HG03097 (cell line): ENCODE measurements around the gene CTXN1.
A peak's percentile ranks its signal among the peaks of the same experiment; 100 is the strongest.
"Not testable (repeated sequence)": the region's sequence is repeated elsewhere in the genome, so short reads cannot be mapped to it uniquely, and the experiment has no call there.

Experiments
- ATAC-seq: cut with Tn5 transposase; IDR thresholded peaks from one replicate; pipeline ENCODE4 v1.9.1; 2021; ENCODE audit not compliant: unreplicated experiment, low FRiP score

Gene CTXN1

DNA sequence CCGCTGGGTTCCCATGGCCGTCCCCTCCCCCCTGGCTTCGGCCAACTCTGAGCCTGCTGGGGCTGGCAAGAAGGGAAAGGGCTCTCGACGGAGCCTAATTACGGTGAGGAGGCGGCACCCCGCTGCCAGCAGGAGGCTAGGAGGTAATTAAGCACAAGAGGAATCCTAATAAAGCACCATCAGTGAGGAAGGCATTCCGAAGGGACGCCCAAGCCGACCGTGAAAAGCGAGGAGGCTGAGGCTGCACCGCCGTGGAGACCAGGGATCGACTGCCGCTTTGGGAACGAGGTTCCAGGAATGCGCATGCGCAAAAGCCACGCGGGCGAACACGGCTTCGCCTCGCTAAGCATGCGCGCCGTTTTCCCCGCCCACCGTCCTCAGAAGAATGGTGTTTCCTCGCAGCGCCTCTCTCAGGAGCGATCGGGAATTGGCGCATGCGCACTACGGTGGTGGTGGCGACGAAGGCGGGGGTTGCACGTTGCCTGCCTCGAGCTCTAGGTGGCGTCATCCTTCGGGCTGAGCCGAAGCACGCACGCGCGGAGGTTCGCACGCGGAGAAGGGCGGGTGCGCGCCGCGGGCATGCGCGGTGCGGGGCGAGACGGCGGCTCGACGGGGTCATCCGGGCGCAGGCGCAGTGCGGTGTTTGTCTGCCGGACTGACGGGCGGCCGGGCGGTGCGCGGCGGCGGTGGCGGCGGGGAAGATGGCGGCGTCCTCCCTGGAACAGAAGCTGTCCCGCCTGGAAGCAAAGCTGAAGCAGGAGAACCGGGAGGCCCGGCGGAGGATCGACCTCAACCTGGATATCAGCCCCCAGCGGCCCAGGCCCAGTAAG, 22.5 kb downstream of the CTXN1 start, which contains the start of gene MAP2K7:
MAP2K7 (plus strand) TSS at position 634 of the 830 bp plus-strand sequence; CDS start at position 702, 68 bp downstream.
- peak; percentile 83 for ATAC-seq

DNA sequence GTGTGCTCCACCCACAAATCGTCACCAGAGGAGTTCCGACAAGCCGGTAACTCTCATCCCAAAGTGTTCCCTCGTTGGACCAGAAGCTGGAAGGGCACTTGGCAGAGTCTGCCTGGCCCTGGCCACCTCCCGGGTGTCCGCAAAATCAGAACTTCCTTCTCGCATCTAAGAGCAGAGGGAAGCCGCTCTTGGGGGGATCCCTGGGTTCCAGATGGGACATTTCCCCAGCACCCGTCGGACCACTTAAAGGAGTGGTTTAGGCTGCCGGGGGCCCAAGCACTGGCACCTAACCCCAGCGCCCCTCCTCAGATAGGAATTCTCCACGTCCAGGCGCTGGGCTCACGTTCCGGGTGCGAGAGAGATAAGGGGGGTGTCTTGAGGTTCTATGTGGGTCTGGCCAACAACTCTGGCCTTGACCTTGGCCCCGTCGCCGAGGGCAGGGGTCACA, 23.1 kb downstream of the CTXN1 start:
- ATAC-seq: no peak

DNA sequence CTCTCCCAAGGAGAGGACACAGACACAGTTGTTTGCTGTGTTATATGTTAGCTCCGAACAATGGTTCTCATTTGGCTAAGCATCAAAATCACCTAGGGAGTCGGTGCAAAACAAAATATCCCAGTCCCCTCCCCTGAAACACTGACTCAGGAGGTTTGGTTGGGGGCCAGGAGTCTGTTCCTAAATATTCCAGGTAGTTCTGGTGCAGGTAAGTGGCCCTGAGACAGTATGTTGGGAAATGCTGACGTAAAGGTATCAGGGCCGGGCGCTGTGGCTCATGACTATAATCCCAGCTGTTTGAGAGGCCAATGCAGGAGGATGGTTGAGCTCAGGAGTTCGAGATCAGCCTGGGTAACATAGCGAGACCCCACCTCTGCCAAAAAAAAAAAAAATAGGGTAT, 24.6 kb downstream of the CTXN1 start:
- ATAC-seq: no peak

DNA sequence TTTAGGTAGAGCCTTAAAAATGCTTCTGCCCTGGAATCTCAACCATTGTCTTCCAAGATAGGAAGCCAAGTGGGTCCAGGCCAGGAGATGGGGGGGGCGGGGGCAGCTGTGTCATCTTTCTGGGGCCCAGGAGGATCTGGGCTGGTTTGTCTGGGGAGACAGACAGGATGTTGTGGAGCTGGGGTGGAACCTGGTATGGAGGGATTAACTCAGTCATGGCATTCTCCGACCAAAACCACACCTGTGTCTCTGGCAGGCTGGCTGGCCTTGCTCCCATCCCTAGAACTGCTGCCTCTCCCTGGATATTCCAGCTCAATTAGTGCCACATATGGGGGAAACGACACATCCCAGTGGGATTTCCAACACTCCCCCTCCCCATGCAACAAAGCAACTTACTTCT, 25.0 kb downstream of the CTXN1 start:
- no peak for ATAC-seq

DNA sequence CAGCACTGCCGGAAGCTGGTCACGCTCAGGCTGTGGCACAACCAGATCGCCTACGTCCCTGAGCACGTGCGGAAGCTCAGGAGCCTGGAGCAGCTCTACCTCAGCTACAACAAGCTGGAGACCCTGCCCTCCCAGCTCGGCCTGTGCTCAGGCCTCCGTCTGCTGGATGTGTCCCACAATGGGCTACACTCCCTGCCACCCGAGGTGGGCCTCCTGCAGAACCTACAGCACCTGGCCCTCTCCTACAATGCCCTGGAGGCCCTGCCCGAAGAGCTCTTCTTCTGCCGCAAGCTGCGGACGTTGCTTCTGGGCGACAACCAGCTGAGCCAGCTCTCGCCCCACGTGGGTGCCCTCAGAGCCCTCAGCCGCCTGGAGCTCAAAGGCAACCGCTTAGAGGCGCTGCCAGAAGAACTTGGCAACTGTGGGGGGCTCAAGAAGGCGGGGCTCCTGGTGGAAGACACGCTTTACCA, 25.5 kb downstream of the CTXN1 start:
- ATAC-seq: no peak

DNA sequence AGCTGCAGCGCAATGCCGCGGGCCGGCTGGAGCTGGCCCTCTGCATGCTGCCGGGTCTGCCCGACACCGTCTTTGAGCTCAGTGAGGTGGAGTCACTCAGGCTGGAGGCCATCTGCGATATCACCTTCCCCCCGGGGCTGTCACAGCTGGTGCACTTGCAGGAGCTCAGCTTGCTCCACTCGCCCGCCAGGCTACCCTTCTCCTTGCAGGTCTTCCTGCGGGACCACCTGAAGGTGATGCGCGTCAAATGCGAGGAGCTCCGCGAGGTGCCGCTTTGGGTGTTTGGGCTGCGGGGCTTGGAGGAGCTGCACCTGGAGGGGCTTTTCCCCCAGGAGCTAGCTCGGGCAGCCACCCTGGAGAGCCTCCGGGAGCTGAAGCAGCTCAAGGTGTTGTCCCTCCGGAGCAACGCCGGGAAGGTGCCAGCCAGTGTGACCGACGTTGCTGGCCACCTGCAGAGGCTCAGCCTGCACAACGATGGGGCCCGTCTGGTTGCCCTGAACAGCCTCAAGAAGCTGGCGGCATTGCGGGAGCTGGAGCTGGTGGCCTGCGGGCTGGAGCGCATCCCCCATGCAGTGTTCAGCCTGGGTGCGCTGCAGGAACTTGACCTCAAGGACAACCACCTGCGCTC, 26.1 kb downstream of the CTXN1 start:
- ATAC-seq: no peak

DNA sequence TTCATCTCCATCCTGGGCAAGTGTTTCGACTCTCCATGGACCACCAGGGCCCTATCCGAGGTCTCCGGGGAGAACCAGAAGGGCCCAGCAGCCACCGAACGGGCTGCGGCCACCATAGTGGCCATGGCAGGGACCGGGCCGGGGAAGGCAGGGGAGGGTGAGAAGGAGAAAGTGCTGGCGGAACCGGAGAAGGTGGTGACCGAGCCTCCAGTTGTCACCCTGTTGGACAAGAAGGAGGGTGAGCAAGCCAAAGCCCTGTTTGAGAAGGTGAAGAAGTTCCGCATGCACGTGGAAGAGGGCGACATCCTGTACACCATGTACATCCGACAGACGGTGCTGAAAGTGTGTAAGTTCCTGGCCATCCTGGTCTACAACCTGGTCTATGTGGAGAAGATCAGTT, 27.0 kb downstream of the CTXN1 start:
- no peak for ATAC-seq

DNA sequence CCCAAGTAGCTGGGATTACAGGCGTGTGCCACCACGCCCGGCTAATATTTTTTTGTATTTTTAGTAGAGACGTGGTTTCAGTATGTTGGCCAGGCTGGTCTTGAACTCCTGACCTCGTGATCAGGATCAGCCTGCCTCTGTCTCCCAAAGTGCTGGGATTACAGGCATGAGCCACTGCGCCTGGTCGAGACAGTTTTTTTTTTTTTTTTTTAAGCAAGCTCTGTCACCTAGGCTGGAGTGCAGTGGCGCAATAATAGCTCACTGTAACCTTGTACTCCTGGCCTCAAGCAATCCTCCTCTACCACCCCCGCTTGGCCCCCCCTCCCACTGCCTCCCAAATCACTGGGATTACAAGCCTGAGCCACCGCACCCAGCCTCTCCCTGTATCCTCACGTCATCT, 28.6 kb downstream of the CTXN1 start:
- ATAC-seq: no peak

DNA sequence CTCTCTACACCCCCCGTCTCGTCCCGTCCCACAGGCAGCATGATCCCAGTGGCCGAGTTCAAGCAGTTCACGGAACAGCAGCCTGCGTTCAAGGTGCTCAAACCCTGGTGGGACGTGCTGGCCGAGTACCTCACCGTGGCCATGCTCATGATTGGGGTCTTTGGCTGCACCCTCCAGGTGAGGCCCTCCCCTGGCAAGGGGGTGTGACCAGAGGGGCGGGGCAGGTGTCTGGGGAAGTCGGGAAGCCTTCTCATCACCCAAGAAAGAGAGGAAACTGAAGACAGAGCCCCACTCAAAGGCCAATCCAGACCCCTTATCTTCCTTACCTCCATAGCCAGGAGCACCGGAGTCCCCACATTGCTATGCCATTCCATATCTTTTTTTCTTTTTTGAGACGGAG, 30.4 kb downstream of the CTXN1 start:
- no peak for ATAC-seq

DNA sequence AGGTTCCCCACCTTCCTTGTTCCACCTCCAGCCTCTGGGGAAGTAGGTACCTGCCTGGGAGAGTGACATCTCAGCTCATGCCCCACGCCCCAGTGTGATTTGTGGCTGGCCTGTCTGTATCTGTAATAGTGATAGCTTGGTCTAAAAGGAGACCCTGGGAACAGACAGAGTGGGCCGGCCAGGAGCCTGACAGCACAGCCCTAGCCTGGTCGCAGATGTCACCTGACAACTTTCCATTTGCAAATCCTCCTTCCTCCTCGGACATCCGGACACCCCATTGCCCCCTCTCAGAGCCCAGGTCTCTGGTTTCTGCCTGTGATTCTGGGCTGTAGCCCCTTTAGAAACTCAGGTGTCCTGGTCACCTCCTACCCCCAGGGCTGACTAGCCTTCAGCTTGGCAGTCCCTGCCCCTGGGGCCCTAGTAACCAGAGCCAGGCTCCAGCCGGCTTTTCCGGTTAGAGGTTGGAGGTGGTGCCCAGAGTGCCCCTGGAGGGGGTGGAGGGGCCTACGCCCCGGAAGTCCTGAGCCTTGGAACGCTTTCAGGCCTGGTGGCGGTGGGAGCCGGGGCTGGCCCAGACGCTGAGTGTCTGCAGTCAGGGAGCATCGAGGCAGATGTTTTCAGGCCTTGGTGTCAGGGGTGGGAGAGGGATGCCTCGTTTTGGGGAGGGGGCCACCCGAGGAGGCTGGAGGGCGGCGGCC, 31.2 kb downstream of the CTXN1 start:
- no peak for ATAC-seq

DNA sequence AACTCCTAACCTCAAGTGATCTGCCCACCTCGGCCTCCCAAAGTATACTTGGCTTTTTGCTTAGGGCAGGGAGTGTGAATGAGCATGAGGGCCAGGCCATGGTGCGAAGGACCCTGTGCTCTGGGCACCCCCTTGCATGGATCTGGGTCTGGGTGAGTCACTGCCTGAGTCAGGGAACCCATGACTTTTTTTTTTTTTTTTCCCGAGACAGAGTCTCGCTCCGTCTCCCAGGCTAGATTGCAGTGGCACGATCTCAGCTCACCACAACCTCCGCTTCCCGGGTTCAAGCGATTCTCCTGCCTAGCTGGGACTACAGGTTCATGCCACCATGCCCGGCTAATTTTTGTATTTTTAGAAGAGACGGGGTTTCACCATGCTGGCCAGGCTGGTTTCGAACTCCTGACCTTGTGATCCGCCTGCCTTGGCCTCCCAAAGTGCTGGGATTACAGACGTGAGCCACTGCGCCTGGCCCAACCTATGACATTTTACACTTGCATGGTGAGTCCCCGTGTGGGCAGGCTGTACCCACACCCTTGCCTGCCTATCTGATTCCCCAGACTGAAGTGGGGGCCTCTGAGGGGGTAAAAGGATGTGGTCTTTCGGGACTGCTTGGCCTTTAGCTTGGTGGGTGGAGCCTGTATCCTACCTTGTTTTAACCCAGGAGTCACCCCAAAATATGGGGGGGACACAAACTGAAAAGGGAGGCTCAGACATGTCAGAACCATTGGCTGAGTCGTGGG, 32.4 kb downstream of the CTXN1 start:
- ATAC-seq: not testable (repeated sequence)

DNA sequence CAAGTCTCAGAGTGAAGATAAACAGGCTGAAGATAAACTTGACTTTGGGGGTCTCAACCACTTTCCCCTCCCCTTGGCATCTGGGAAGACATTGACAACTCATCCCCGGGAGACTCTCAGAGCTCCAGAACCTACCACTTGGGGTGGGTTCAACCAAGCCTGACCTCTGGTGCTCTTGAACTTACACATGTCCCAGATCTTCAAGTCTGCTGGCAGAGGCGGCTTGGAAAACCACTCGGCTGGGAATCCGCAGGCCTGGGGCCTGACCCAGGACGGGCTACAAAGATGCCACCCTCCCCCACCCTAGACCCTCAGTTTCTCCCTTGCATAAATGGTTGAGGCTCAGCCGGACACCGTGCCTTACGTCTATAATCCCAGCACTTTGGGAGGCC, 37.1 kb downstream of the CTXN1 start:
- no peak for ATAC-seq

DNA sequence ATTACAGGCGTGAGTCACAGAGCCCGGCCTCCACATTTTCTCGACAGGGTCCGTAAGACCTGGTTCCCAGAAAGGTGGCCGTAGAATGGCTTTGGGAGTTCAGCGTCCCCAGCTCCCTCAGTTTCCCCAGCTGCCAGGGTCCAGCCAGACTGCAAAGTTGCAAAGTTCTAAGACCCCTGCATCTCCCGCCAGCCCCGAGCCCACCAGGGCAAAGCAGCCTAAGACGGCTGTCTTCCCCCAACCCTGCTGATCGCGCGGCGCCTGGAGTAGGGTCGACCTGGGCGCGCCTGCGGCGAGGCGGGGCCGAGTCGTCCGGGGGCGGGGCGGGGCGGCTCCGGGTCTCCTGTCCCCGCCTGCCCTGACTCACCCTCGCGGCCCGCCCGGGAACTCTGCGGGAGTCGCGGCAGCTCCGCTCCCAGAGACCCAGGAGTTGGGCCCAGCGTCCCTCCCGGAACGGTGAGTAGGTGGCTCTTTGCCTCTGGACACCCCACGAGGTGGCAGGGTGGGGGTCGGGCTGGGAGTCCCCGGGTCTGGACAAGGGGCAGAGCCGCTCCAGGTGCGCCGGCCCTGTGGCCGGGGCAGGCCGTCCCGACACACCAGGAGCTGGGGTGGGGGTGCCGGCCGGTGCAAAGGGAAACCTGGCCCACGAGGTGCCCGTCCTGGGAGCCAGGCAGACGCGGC, 37.6 kb downstream of the CTXN1 start, which contains the start of gene LRRC8E:
LRRC8E (plus strand) TSS at position 366 of the 681 bp plus-strand sequence. CDS start 7,094 bp downstream, outside the sequence.
- ATAC-seq: no peak

DNA sequence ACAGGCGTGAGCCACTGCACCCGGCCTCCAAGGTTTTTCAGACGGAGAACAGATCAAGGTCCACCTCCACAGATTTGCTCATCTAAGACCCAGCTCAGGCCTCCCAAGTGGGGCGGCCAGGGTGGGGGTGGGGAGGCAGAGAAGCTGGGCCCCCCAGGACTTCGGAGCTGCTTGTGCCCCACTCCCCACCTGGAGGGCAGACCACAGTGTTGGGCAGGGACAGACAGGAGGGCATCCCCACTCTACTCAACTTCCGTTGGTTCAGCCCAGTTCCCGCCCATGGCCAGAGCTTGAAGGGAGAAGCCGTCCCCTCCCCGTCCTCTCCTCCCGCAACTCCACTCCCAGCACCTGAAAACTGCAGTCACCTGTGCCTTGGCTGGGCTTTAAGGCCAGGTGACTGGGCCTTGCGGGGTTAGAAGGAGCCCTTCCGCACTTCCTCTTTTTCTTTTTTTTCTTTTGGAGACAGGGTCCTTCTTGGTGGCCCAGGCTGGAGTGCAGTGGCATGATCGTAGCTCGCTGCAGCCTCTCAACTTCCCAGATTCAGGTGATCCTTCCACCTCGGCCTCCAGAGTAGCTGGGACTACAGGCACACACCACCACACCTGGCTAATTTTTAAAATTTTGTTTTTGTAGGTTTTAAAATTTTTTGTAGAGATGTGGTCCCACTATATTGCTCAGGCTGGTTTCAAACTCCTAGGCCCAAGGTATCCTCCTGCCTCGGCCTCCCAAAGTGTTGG, 38.4 kb downstream of the CTXN1 start:
- ATAC-seq: no peak

DNA sequence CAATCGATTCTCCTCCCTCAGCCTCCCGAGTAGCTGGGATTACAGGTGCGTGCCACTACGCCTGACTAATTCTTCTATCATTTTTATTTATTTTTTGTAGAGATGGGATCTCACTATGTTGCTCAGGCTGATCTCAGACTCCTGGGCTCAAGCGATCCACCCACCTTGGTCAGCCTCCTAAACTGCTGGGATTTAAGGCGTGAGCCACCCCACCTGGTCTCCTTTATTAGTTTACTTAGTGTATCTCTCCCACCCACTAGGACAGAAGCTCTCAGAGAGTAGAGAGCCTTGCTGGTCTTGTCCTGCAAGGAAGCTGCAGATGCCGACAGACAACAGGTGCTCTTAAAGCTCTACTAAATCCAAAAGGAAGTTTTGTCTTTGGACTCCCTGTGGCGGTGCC, 40.1 kb downstream of the CTXN1 start:
- no peak for ATAC-seq

DNA sequence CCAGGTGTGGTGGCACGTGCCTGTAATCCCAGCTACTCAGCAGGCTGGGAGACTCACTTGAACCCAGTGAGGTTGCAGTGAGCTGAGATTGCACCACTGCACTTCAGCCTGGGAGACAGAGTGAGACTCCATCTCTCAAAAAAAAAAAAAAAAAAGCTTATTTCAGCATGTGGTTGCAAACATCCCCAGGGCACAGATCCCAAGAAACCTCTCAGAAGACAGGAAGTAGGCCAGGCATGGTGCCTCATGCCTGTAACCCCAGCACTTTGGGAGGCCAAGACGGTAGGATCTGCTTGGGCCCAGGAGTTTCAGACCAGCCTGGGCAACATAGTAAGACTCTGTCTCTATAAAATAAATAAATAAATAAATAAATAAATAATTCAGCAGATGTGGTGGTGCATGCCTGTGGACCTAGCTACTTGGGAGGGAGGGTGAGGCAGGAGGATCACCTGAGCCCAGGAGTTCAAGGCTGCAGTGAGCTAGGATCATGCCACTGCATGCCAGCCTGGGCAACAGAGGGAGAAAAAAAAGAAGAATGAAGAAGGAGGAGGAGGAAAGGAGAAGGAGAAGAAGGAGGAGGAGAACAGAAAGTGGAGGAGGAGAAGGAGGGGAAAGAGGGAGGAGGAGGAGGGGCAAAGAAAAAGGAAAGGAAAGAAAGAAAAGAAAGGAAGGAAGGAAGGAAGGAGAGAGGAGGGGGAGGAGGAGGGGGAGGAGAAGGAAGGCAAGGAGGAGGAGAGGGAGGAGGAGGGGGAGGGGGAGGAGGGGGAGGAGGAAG, 42.0 kb downstream of the CTXN1 start:
- ATAC-seq: no peak

DNA sequence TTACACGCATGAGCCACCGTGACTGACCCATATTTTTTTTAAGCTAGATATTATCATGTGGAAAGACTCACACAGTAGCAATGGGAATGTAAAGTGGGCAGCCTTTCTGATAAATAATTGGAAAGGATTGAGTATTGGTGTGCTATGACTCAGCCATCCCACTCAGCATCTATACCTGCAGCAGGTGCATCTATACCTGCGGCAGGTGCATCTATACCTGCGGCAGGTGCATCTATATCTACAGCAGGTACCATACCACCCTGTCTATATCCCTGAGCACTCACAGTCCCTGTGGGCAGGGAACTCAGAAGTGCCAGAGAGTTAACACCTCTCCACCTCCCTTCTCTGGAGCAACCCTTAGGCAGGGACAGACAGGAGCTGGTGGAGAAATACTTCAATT, 42.8 kb downstream of the CTXN1 start:
- ATAC-seq: no peak

DNA sequence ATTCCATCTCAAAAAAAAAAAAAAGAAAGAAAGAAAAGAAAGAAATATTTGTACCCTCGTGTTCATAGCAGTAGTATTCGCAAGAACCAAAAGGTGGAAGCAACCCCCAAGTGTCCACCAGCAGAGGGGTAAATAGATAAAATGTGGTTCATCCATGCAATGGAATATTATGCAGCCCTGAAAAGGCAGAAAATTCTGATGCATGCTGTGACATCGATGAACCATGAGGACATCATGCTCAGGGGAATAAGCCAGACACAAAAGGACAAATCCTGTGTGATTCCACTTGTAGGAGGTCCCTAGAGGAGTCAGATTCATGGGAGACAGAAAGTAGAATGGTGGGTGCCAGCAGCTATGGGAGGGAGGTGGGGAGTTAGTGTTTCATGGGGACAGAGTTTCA, 44.0 kb downstream of the CTXN1 start:
- no peak for ATAC-seq

DNA sequence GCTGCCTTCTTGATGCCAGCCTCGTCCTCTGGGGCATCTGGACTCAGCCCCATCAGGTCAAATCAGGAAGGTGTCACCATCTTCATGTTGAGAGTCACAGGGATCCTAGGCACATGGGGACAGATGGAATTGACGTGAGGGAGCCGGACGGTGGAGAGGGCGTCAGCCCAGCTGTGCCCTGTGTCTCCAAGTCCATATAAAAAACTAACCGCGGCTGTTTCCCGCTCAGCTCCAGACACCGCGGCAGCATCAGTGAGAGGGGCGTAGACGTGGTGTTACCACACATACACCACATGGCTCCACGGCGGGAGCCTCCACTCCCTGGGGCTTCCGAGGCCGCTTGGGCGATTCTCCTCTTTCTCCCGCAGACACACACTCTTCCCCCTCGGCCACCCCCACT, 46.1 kb downstream of the CTXN1 start:
- ATAC-seq: no peak
